Spleen (tissue), 11 donors: ENCODE results near the gene SREBF2. TPM values are rescaled to one million over a fixed set of nuclear protein-coding genes. Genes with fewer than 3 reads are reported as not detected.

Experiments
- DNase-seq: peaks from one replicate; pipeline ENCODE4 v3.0.0-alpha.2; 2020
- H3K27ac ChIP-seq, 8 donors: fragments of 200-600 bp; sonication (generic) in 7 of 8; 1 replicate in 4 of 8; 2 replicates in 4 of 8; pipeline versions ENCODE4 v1.5.0 to v1.8.0; 2016 to 2021; ENCODE audit warnings: inconsistent platforms in 4 of 8, mild to moderate bottlenecking in 4 of 8, moderate library complexity in 1 of 8
- H3K27me3 ChIP-seq, 7 donors: fragments of 200-600 bp; sonication (generic) in 6 of 7; replicated peaks in 1 of 7; 1 replicate in 4 of 7; 2 replicates in 3 of 7; pipeline versions ENCODE4 v1.5.0 to v1.8.0; 2016 to 2021; ENCODE audit warnings: inconsistent platforms in 3 of 7, mild to moderate bottlenecking in 1 of 7
- H3K36me3 ChIP-seq, 6 donors: fragments of 200-600 bp; sonication (generic) in 5 of 6; 1 replicate in 4 of 6; 2 replicates in 2 of 6; pipeline versions ENCODE4 v1.5.0 to v1.8.0; 2016 to 2021; ENCODE audit warnings: inconsistent platforms in 2 of 6
- H3K4me1 ChIP-seq, 6 donors: fragments of 200-600 bp; sonication (generic) in 5 of 6; 1 replicate in 3 of 6; 2 replicates in 3 of 6; pipeline versions ENCODE4 v1.5.0 to v1.8.0; 2016 to 2021; ENCODE audit warnings: inconsistent platforms in 3 of 6
- H3K4me3 ChIP-seq, 8 donors: fragments of 200-600 bp; sonication (generic) in 7 of 8; 1 replicate in 4 of 8; 2 replicates in 4 of 8; pipeline versions ENCODE4 v1.5.0 to v1.8.0; 2016 to 2021; ENCODE audit warnings: inconsistent platforms in 4 of 8, mild to moderate bottlenecking in 4 of 8, moderate library complexity in 2 of 8
- H3K9me3 ChIP-seq, 8 donors: fragments of 200-600 bp; sonication (generic) in 7 of 8; 1 replicate in 4 of 8; 2 replicates in 4 of 8; pipeline versions ENCODE4 v1.5.0 to v1.8.0; 2016 to 2021; ENCODE audit warnings: inconsistent platforms in 4 of 8
- POLR2A ChIP-seq, 3 donors: fragments of 450-650 bp; IDR thresholded peaks; one replicate each; pipeline ENCODE4 v1.5.1; 2017; ENCODE audit warnings: antibody characterized with exemption in 3 of 3, mild to moderate bottlenecking in 1 of 3
- POLR2AphosphoS5 ChIP-seq, 3 donors: sonication (generic); formaldehyde crosslinking; IDR thresholded peaks; one replicate each; pipeline ENCODE4 v1.5.1; 2017; ENCODE audit warnings: antibody characterized with exemption in 3 of 3
- WGBS, 5 donors: extraction: QIAGEN DNeasy Blood & Tissue Kit in 3 of 5; methylation state at CpG; one replicate each; pipeline versions ENCODE4 v1.1.5 to v1.1.7; 2013 to 2018; 5-methylcytosine and 5-hydroxymethylcytosine counted together
- intact Hi-C: fragments of 100-400 bp; cut with DNase I; formaldehyde crosslinking; loops from one replicate; pipeline ENCODE4 v1.15.0; 2023; ENCODE audit warnings: low total_unique reads
- polyA plus RNA-seq, 3 donors: library from polyadenylated mRNA; stranded (reverse); fragments of 200-250 nt; gene quantifications; one replicate each; pipeline ENCODE4 v1.2.1, GENCODE V29; 2013
- total RNA-seq, 7 donors: library from RNA; depleted of rRNA in 3 of 7; stranded (reverse); fragments of >200 nt in 3 of 7; fragmentation: NEBNext Ultra II Directional in 4 of 7; extraction: Animal tissue kit (Norgen Biotek cat#: 25700) in 4 of 7; gene quantifications; one replicate each; pipeline versions ENCODE4 v1.1.0 to v1.2.1, GENCODE V29; 2016 to 2021
- TF ChIP-seq, protein P1 (sequence below), 11 experiments: fragments of 200-600 bp in 7 of 11; fragments of 450-650 bp in 4 of 11; sonication (generic) in 4 of 11; IDR thresholded peaks in 8 of 11; conservative IDR thresholded peaks in 3 of 11; 1 replicate in 7 of 11; 2 replicates in 4 of 11; pipeline versions ENCODE4 v1.4.0 to v1.8.0; 2016 to 2021; ENCODE audit warnings: antibody characterized with exemption in 11 of 11, inconsistent platforms in 4 of 11, mild to moderate bottlenecking in 1 of 11
- donor health status: healthy with polysubstance abuse.
- donor health status: DM: no; HTN: no; CAD: no; lungs with moderate emphysema.
- donor health status: DM: no; HTN: no; CAD: no.
- donor health status: Bipolar disorder and iron deficiency.
- donor health status: healthy.
- donor health status: DM: no; HTN: no; CAD: no.
- donor health status: DM: yes; HTN: yes; CAD: no.

Gene SREBF2
- total and polyA plus RNA-seq, 10 donors = 19.4 to 104 (median 63.3) TPM

DNA sequence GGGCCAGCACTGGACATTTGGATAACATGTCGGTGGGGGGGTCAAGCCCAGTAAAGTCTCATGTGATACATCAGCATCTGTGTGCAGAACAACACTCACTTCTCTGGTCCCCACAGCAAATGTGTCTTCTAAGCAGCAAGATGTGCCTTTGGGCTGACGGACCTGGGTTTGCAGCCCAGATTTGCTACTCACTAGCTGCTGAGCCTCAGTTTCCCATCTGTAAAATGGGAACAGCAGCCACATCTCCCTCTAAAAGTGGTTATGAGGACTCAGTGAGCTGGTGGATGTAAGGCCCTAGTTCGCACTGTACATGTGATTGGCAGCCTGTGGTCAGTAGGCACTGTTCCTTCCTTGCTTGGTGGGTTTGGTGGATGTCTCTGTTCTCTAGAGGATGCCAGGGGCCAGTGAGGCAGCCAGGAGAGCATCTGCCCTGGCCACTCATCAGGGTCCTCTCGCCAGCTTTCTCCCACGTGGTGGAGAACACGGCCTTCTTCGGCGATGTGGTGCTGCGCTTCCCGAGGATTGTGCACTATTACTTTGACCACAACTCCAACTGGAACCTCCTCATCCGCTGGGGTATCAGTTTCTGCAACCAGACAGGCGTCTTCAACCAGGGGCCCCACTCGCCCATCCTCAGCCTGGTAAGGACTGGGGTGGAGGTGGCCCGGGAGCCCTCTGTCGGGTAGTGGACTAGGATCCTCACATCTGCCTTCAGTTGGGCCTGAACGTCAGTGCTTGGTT is 19.9 kb upstream of the SREBF2 start:
- Histone ChIP-seq H3K4me3 (no peak overlapping the region), H3K9me3 (no peaks in the 10 kb centered on the region), H3K27me3 (no peaks in the 10 kb centered on the region), H3K36me3 (peaks cover 0 to 96% (median 26%) of the 10 kb centered on the region in 6 donors), H3K4me1 (no peaks in the 10 kb centered on the region), H3K27ac (no peak overlapping the region)
- TF ChIP-seq POLR2AphosphoS5 (IDR thresholded peaks at IDR 0.05) (no peak), POLR2A (IDR thresholded peaks at IDR 0.05) (no peak)
- TF ChIP-seq, protein P1, sequence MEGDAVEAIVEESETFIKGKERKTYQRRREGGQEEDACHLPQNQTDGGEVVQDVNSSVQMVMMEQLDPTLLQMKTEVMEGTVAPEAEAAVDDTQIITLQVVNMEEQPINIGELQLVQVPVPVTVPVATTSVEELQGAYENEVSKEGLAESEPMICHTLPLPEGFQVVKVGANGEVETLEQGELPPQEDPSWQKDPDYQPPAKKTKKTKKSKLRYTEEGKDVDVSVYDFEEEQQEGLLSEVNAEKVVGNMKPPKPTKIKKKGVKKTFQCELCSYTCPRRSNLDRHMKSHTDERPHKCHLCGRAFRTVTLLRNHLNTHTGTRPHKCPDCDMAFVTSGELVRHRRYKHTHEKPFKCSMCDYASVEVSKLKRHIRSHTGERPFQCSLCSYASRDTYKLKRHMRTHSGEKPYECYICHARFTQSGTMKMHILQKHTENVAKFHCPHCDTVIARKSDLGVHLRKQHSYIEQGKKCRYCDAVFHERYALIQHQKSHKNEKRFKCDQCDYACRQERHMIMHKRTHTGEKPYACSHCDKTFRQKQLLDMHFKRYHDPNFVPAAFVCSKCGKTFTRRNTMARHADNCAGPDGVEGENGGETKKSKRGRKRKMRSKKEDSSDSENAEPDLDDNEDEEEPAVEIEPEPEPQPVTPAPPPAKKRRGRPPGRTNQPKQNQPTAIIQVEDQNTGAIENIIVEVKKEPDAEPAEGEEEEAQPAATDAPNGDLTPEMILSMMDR (IDR thresholded peaks at IDR 0.05 in 8 of 11, conservative IDR thresholded peaks at IDR 0.05 in 3 of 11) = no peak
- 93 to 98% (median 97%) methylated on average over 8 to 16 of the region's 16 CpGs for WGBS, 5 donors
- intact Hi-C loops = no loop called here
- no peak for DNase-seq

DNA sequence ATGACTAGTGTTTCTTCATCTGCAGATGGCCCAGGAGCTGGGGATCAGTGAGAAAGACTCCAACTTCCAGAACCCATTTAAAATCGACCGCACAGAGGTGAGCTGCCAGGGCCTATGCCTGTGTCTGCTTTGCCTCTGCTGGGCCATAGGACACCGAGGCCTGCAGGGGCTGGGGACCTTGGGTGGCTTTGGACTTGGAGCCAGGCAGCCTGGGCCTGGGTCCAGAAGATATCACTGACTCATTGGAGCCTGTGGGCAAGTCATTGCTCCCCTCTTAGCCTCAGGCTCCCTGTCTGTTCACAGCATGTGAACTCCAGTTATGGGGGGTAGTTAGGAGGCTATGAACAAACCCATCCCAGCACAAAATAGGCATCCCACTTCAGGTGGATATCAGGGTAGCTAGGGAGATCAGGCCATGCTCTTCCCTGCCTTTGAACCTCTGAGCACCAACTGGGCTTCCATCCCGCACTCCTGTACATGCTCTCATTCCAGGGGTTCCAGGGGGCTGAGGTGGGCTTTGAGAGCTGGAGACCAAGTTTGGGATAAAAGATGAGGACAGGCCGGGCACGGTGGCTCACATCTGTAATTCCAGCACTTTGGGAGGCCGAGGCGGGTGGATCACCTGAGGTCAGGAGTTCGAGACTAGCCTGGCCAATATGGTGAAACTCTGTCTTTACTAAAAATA is 19.0 kb upstream of the SREBF2 start:
- Histone ChIP-seq H3K9me3 (no peaks in the 10 kb centered on the region), H3K4me3 (no peak overlapping the region), H3K36me3 (peaks cover 0 to 98% (median 25%) of the 10 kb centered on the region in 6 donors), H3K4me1 (no peaks in the 10 kb centered on the region), H3K27ac (no peak overlapping the region), H3K27me3 (no peaks in the 10 kb centered on the region)
- no peak for DNase-seq
- intact Hi-C loops = no loop called here
- TF ChIP-seq, protein P1 (IDR thresholded peaks at IDR 0.05 in 8 of 11, conservative IDR thresholded peaks at IDR 0.05 in 3 of 11) = no peak
- TF ChIP-seq POLR2A (IDR thresholded peaks at IDR 0.05) (no peak), POLR2AphosphoS5 (IDR thresholded peaks at IDR 0.05) (no peak)
- 94 to 98% (median 97%) methylated on average over 9 of the region's 9 CpGs for WGBS, 5 donors

GRCh38 chr22:41815716-41816115 is 17.2 kb upstream of the SREBF2 start:
- Histone ChIP-seq H3K4me3 (no peak overlapping the region), H3K9me3 (no peaks in the 10 kb centered on the region), H3K36me3 (peaks cover 0 to 96% (median 18%) of the 10 kb centered on the region in 6 donors), H3K27me3 (no peaks in the 10 kb centered on the region), H3K27ac (no peak overlapping the region), H3K4me1 (no peaks in the 10 kb centered on the region)
- TF ChIP-seq POLR2AphosphoS5 (IDR thresholded peaks at IDR 0.05) (no peak), POLR2A (IDR thresholded peaks at IDR 0.05) (no peak)
- TF ChIP-seq, protein P1 (IDR thresholded peaks at IDR 0.05 in 8 of 11, conservative IDR thresholded peaks at IDR 0.05 in 3 of 11) = no peak
- intact Hi-C loops = no loop called here
- DNase-seq = no peak
- WGBS, 5 donors = 94 to 100% (median 96%) methylated on average over 3 of the region's 3 CpGs

- TF ChIP-seq POLR2A (IDR thresholded peaks at IDR 0.05) (no peak), POLR2AphosphoS5 (IDR thresholded peaks at IDR 0.05) (no peak)
- TF ChIP-seq, protein P1 (IDR thresholded peaks at IDR 0.05 in 8 of 11, conservative IDR thresholded peaks at IDR 0.05 in 3 of 11) = no peak
- Histone ChIP-seq H3K4me1 (no peaks in the 10 kb centered on the region), H3K36me3 (peaks cover 0 to 91% (median 18%) of the 10 kb centered on the region in 6 donors), H3K27me3 (no peaks in the 10 kb centered on the region), H3K27ac (no peak overlapping the region), H3K9me3 (no peaks in the 10 kb centered on the region), H3K4me3 (no peak overlapping the region)
- 91 to 100% (median 95%) methylated on average over 1 of the region's 1 CpG for WGBS, 5 donors
- no peak for DNase-seq
- intact Hi-C loops = no loop called here
Observed at GRCh38 chr22:41816241-41816640, 16.7 kb upstream of the SREBF2 start.
